Dermis blood vessel endothelial cell (primary cell): ENCODE data around the gene VPS4B. TPM values are rescaled to one million over a fixed set of nuclear protein-coding genes. Genes with fewer than 3 reads are reported as not detected.
"Not testable (repeated sequence)": the region's sequence is repeated elsewhere in the genome, so short reads cannot be mapped to it uniquely, and the experiment has no call there.

Experiments
- DNase-seq: peaks from one replicate; pipeline ENCODE4 v3.0.0; 2010
- total RNA-seq: library from RNA; depleted of rRNA; stranded (reverse); fragments of >200 nt; gene quantifications from 2 replicates; pipeline ENCODE4 v1.2.3, GENCODE V29; 2014

The VPS4B gene
- total RNA-seq, 1 donor from 2014 or later = 55.3 TPM

DNA sequence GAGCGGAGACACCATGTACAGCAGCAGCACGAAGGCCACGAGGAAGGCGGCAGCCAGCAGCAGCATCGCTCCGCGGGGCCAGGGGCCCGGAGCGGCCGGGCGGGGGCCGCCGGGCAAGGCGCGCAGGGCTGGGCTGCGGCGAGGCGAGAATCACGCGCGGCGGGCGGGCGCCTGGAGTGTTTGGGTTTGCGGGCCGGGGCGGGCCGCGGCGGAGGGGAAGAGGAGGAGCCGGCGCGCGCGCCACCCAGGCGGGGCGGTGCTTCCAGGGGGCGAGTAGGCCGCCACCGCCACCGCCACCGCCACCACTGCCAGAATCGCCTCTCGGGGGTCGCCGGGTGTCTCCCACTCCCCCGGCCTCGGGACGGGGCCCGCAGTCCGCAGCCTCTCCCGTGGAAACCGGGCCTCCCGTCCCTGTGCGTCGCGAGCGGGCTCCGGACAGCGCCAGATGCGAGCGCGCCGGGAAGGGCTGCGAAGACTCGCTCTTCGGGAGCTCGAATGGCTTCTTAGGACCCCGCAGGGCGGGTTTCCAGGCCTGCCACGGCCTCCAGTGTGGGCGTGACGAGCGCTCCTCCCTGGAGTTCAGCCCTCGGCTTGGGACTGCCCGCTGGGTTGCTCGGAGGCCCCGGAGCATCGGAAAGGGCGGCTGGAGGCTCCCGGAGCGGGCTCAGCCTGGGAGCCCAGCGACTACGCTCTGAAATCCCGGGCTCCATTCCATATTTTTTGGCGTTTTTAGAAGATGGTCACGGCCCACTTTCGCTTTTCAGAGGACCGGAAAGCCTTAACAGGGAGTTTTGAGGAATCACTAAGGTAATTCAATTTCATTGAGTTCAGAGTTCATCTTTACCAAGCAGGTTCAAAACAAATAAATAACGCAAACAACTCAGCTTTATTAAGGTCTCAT, 55.0 kb downstream of the VPS4B start, which contains the start of gene KDSR:
TSS of gene KDSR (minus strand) at position 154 of the 901 bp plus-strand sequence. CDS start at position 66, 88 bp downstream.
- DNase-seq = peak; percentile 98

DNA sequence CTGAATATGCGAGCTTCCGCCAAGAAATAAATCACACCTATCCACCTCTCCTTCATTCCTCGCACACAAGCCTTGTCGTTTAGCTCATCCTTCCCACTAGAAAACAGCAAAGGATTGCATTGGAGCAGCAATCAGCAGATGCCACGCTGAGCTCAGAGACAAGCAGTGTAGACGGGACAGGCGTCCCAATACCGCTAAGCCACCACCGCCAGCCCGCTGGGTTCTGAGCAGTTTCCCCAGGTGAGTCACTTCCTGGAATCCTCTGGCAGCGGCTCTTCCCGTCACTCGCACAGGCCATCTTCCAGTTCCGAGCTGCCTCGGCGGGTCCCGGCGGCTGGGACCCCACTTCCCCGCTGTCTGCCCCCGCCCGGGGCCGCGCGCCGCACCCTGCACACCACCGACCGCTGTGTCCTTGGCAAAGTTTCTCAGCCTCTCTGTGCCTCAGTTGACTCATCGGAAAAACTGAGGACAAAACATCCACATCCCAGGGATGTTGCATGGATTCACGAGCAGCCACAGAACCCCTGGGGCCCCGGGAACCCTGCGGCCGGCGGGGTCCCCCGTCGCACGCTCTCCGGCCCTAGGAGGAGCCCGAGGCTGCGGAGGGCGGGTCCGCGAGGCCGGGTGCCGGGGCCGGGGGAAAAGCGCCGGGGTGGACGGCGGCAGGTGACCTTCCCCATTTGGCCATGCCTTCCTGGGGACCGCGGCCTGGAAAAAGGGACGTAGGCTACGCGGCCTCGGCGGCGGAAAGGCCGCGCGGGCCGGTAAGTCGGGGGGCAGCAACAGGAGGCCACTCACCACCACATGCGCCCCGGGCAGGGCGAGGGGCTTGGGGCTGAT, 55.8 kb downstream of the VPS4B start:
- peak; percentile 76 for DNase-seq

DNA sequence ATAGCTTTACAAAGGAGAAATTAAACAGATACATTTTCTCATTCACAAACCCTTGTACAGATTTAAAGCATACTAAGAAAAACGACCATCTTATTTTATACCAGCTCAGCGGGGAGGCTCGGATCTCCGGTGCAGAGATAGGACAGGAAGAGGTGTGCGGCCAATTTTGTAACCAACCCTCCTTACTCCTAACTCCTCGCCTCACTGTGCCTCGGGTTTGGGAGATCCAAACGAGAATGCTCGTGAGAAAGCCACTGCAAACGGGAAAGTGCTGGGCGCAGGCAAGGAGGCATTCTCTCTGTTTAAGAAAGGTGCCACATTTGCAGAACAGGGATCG, 56.4 kb downstream of the VPS4B start:
- no peak for DNase-seq

DNA sequence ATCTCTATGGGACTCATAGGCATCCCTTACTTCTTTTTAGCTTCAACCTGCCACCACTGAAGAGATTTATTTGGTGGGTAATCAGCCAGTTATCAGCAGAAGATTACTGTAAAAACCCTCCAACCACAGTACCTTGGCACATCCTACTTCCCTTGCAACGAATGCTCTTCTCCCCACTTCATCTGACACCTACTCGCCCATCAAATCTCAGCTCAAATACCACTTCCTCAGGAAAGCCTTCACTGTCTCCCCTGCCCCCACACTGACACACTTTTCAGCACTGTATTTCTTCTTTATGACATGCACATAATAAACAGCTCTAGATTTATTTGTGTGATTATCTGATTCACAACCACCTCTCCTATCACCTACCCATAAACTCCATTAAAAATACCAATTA, 58.3 kb downstream of the VPS4B start:
- DNase-seq = no peak

DNA sequence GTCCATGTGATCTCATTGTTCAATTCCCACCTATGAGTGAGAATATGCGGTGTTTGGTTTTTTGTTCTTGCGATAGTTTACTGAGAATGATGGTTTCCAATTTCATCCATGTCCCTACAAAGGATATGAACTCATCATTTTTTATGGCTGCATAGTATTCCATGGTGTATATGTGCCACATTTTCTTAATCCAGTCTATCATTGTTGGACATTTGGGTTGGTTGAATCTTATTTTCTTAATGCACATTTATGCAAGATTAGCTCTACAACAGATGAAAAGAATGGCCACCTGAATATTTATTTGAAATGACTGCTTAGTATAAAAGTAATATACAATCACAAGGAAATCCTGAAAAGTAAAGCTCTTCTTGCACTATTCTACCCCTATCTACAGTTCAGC, 58.9 kb downstream of the VPS4B start:
- DNase-seq = not testable (repeated sequence)

DNA sequence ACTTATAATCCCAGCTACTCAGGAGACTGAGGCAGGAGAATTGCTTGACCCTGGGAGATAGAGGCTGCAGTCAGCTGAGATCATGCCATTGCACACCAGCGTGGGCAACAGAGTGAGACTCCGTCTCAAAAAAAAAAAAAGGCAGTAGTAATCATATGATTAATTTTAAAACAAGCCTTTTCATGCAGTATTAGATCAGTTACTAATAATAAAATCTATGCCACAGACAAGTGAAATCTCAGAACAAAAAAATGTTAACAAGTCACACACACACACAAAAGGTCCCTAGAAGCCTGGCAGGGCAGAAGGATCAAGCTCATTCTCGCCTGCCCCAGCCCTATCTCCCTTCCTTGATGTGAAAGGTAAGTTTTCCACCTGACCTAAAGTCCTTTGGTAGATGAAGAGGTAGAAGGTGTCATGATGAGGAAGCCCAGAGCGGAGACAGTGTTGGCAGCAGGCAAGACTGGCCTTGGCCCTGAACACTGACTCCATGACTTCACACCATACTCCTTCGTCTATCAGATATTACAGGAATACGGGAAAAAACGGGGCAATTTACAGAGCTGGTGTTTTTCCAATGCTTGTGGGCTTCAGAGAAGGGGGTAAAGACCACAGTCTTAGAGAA, 65.9 kb downstream of the VPS4B start:
- DNase-seq = no peak

DNA sequence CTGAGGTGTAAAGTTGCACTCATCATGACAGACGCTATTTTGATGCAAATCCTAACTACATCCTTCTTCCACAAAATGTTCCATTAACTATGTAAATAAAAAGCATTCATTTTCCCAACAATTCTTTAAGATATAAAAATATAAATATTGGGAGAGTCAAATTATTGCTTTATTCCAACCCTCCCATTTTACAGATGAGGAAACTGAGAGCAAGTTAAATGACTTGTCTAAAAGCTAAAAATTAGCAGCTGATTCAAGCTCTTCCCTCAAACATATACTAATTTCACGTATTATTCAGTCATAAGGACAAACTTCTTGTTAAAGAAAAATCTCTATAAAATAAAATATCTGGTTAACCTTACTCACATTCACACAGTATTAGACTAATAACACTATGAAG, 72.0 kb downstream of the VPS4B start:
- DNase-seq = no peak

DNA sequence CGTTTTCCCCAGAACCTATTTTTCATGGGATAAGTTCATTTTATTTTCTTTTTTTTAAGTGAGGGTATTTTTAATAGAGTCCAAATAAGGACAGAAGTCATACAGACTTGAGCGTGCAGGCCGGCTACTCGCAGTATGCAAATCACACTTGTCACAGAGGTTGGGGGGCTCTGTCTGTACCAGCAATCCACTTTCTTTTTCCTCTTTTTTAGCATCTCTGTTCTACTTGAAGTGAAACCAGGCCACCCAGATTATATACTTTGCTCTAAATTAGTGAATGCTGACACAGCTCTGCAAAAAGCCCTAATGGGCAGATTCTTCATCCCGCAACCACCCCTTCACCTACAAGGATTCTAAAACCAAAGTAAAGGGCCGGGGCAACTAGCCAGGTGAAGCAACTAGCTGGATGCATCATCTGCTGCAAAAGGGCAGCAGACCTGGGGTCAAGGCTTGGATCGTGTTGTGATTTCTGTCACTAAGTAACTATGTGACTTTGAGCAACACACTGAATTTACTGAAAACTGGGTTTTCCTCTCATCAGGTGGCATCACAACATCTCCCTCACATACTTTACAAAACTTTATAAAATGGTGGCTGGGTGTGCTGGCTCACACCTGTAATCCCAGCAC, 73.7 kb downstream of the VPS4B start:
- DNase-seq = no peak

DNA sequence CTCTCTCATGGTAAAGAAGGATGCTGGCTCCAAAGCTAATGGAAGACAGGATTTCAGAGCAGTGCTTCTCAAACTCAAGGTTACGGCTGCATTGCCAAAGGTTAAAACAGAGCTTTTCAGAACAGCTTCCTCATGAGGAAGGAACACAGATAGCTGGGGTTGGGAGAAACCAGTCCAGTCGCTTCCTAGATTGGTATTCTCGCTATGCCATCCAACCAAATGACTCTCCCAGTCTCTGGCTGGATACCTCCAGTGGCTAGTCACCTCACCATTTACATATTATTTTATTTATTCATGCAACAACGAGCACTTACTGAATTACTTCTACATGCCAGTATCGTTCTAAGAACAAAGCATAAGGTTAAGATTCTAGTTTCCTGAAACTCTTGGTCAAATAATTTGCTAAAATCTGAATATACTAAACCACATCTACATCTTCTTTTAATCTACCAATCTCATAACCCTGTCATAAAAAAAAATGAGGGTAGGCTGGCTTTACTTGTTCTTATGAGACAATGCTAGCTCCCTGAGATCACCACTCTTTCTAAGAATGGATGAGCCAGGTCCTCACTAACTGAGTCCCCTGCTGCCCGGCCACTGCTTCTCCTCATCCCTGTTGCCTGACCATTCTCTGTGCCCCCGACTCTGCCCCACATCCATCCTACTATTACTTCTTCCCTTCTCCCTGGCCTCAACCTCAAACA, 75.6 kb downstream of the VPS4B start:
- no peak for DNase-seq

DNA sequence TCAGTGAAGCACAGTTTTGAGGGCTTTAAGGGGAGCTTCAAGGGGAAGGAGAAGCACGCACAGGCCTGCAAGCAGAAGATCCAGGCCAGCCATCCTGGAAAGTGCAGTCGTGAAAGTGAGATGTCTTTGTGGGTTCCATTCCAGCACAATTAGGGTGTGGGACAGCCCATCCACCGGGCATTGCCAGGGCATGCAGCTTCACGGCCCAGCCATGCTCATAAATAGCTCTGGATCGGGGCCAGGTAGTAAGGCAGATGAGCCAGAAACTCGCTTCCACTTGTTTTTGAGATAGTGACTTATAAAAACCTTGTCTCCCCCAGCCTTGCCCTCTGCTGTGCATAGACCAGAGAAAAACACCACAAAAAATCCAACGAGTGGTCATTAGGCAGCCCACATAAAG, 76.2 kb downstream of the VPS4B start:
- no peak for DNase-seq

DNA sequence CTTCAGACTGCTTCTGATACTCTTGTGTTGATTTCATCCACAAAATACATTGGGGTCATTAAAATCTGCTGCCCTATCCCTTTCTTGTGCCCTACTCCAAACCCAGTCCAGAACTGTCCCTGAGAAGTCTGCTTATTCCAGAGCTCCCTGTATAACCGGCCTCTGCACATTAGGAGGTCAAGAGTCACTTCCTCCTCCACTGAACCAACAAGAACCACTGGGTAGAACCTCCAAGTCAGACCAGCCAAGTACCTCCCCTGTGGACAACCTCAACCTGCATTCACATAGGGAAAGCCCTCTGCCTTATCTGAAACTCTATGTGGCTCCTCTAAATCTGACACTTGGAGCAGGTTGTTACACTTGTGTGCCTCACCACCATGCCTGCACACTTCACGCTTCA, 77.4 kb downstream of the VPS4B start:
- peak; percentile 16 for DNase-seq

DNA sequence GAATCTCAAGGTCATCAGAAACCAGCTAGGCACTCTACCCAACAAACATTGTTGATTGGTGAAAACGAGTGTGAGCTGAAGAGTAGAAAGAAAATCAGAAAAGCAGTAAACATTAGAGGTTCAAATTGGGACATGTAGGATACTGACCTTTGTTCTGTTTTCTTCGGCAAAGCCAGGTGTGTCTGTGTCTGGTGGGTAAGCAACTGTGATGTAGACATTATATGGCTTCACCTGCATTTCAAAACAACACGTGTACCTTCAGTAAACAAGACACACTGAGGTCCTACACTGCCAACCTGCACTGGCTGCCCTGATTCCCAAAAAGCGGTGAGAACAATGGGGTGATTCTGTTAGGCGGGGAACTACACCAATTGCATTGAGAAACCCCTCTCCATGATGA, 78.0 kb downstream of the VPS4B start:
- DNase-seq = no peak

DNA sequence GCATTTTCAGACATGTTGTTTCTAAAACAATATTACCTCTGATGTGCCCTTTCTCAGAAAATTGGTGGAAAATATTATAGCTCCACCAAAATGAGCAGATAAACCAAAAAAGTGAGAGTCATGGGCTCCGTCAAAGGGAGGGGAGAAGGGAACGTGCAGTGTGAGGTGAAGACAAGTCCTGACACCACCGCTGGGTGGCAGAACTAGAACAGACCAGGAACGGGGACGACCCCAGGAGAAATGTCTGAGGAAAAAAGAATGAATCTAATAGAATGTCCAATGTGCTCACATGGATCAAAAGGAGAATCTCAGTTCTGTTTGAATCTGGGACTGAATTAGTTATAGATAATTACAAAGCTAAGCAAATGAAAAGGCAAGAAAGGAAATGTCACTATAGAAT, 80.1 kb downstream of the VPS4B start:
- DNase-seq = peak; percentile 61

DNA sequence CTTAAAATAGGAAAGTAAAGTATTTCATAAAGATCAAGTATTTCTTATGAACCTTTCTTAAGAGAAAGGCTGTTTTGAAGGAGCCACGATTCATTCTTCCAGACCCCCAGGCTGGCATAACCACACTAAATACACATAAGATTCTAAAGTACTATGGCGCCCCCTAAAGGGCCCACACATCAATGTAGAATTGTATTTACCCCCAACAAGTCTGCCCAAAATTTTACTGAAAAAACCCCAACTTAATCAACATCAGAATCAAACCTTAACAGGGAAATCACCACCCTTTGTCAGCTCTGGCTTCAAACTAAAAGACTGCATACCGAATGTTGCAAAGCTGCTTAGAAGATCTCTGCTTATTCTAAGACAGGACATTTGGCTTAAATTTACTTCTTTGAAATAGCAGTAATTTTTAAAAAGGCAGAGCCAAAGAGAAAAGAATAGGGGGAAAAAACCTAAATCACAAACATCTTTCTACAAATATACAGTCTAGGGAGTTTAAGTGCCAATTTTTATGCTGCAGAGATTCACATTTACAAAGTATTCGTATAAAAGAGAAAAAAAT, 82.3 kb downstream of the VPS4B start:
- peak; percentile 60 for DNase-seq

Other genes starting within 250 kb of the VPS4B start
- gene BCL2, start 102.7 kb downstream of the VPS4B start, total RNA-seq = 0.88 and 1.4 TPM in 2 replicates
- gene KDSR, start 55.3 kb downstream of the VPS4B start, total RNA-seq = 26.5 and 34.9 TPM in 2 replicates
- 0.05 and 0.51 TPM in 2 replicates for gene SERPINB5, start 54.5 kb upstream of the VPS4B start, total RNA-seq
- gene SERPINB12, start 119.9 kb upstream of the VPS4B start, total RNA-seq = not detected in 2 replicates
- gene SERPINB13, start 164.9 kb upstream of the VPS4B start, total RNA-seq = not detected in 2 replicates
- gene SERPINB4, start 221.8 kb upstream of the VPS4B start, total RNA-seq = not detected in 2 replicates
- 0.17 TPM in 1 of 2 replicates, not detected in the other for gene SERPINB3, start 239.4 kb upstream of the VPS4B start, total RNA-seq